HCEC 1CT (cell line): Measurements from ENCODE around the gene CGB5.
"Not testable (repeated sequence)": the region's sequence is repeated elsewhere in the genome, so short reads cannot be mapped to it uniquely, and the experiment has no call there.

Source experiments
- DNase-seq: peaks from one replicate; pipeline ENCODE4 v3.0.0-alpha.2; 2017

CGB5 gene

GRCh38 chr19:49022116-49022515, 21.5 kb upstream of the CGB5 start:
- no peak for DNase-seq

GRCh38 chr19:49024233-49024632, 19.4 kb upstream of the CGB5 start, which contains the start of gene CGB3:
CGB3 (minus strand) TSS chr19:49024333; CDS start chr19:49023971, 362 bp downstream.
- DNase-seq: not testable (repeated sequence)

- DNase-seq: not testable (repeated sequence)
These were observed 18.6 kb upstream of the CGB5 start for GRCh38 chr19:49025088-49025487.

GRCh38 chr19:49025599-49025998, 18.0 kb upstream of the CGB5 start:
- not testable (repeated sequence) for DNase-seq

- DNase-seq: not testable (repeated sequence)
These were observed 15.0 kb upstream of the CGB5 start for GRCh38 chr19:49028686-49029085.

- DNase-seq: not testable (repeated sequence)
These were observed 13.9 kb upstream of the CGB5 start for GRCh38 chr19:49029749-49030148.

GRCh38 chr19:49030323-49030722, 13.3 kb upstream of the CGB5 start:
- DNase-seq: not testable (repeated sequence)

- DNase-seq: not testable (repeated sequence)
These were observed 11.9 kb upstream of the CGB5 start, which contains the start of gene CGB2 for GRCh38 chr19:49031642-49032301. CGB2 (plus strand) TSS chr19:49031890; CDS start chr19:49032096, 206 bp downstream.

GRCh38 chr19:49036815-49037214, 6.8 kb upstream of the CGB5 start, which contains the start of gene CGB1:
CGB1 (minus strand) TSS chr19:49036895; CDS start chr19:49036711, 184 bp downstream.
- DNase-seq: not testable (repeated sequence)

- not testable (repeated sequence) for DNase-seq
These were observed 5.5 kb upstream of the CGB5 start for GRCh38 chr19:49038111-49038510.

GRCh38 chr19:49038557-49039276, 4.9 kb upstream of the CGB5 start:
- peak; percentile 65 for DNase-seq

- DNase-seq: not testable (repeated sequence)
These were observed 3.9 kb upstream of the CGB5 start for GRCh38 chr19:49039736-49040135.

- no peak for DNase-seq
These were observed 1.5 kb upstream of the CGB5 start for GRCh38 chr19:49042177-49042576.

GRCh38 chr19:49042666-49043065, 982 bp upstream of the CGB5 start:
- not testable (repeated sequence) for DNase-seq

- not testable (repeated sequence) for DNase-seq
These were observed 5.4 kb downstream of the CGB5 start, which contains the start of gene CGB8 for GRCh38 chr19:49049011-49049410. CGB8 (minus strand) TSS chr19:49049111; CDS start chr19:49048739, 372 bp downstream.

GRCh38 chr19:49049834-49050233, 6.2 kb downstream of the CGB5 start:
- not testable (repeated sequence) for DNase-seq

- peak; percentile 63 for DNase-seq
These were observed 6.9 kb downstream of the CGB5 start for GRCh38 chr19:49050376-49051033.

- peak; percentile 66 for DNase-seq
These were observed 12.7 kb downstream of the CGB5 start for GRCh38 chr19:49056101-49056901.

- not testable (repeated sequence) for DNase-seq
These were observed 13.4 kb downstream of the CGB5 start for GRCh38 chr19:49056902-49057596.

GRCh38 chr19:49057636-49058234, 14.1 kb downstream of the CGB5 start, which contains the start of gene CGB7:
CGB7 (minus strand) TSS chr19:49057749; CDS start chr19:49055375, 2,374 bp downstream.
- DNase-seq: peak; percentile 52

GRCh38 chr19:49058562-49058961, 14.9 kb downstream of the CGB5 start:
- DNase-seq: no peak
